Uterus (tissue), 2 donors: ENCODE data around the gene APOF.

Source experiments
- CTCF ChIP-seq, 4 experiments: fragments of 200-600 bp in 2 of 4; fragments of 450-650 bp in 2 of 4; sonication (generic) in 2 of 4; IDR thresholded peaks; one replicate each; pipeline ENCODE4 v1.5.1; 2016 to 2019; ENCODE audit warnings: antibody characterized with exemption in 4 of 4, mild to moderate bottlenecking in 2 of 4, moderate library complexity in 1 of 4
- POLR2A ChIP-seq, 2 donors: fragments of 450-650 bp; IDR thresholded peaks; one replicate each; pipeline ENCODE4 v1.6.1; 2016; ENCODE audit warnings: antibody characterized with exemption in 2 of 2, mild to moderate bottlenecking in 1 of 2, moderate library complexity in 1 of 2

GRCh38 chr12:56330936-56331490 lies 31.6 kb downstream of the APOF start:
- no peak for TF ChIP-seq POLR2A (IDR thresholded peaks at IDR 0.05)
- no peak for TF ChIP-seq CTCF (IDR thresholded peaks at IDR 0.05)
